ENCODE results near the gene CYTIP. TPM values are rescaled to one million over a fixed set of nuclear protein-coding genes. Genes with fewer than 3 reads are reported as not detected.
A peak's percentile ranks its signal among the peaks of the same experiment; 100 is the strongest.

Gene CYTIP
- total RNA-seq, 1 experiment from 2014 or later = 0.72 TPM

GRCh38 chr2:157463002-157463401, 19.1 kb upstream of the CYTIP start:
- DNase-seq (ENCODE audit: low read depth) = no peak

- no peak for DNase-seq (ENCODE audit: low read depth)
Observed at GRCh38 chr2:157460897-157461296, 17.0 kb upstream of the CYTIP start.

- DNase-seq (ENCODE audit: low read depth) = peak; percentile 63
Observed at GRCh38 chr2:157460384-157460837, 16.5 kb upstream of the CYTIP start.

- no peak for DNase-seq (ENCODE audit: low read depth)
Observed at GRCh38 chr2:157459486-157459885, 15.6 kb upstream of the CYTIP start.

- peak; percentile 3 for DNase-seq (ENCODE audit: low read depth)
Observed at GRCh38 chr2:157447741-157448140, 3.9 kb upstream of the CYTIP start.

- no peak for DNase-seq (ENCODE audit: low read depth)
Observed at GRCh38 chr2:157447031-157447430, 3.1 kb upstream of the CYTIP start.

GRCh38 chr2:157444641-157445040, 752 bp upstream of the CYTIP start:
- DNase-seq (ENCODE audit: low read depth) = no peak

GRCh38 chr2:157443090-157443489, 799 bp downstream of the CYTIP start:
- no peak for DNase-seq (ENCODE audit: low read depth)

GRCh38 chr2:157442636-157443035, 1.3 kb downstream of the CYTIP start:
- no peak for DNase-seq (ENCODE audit: low read depth)

GRCh38 chr2:157442191-157442590, 1.7 kb downstream of the CYTIP start:
- no peak for DNase-seq (ENCODE audit: low read depth)

GRCh38 chr2:157441072-157441454, 2.8 kb downstream of the CYTIP start:
- no peak for DNase-seq (ENCODE audit: low read depth)

- no peak for DNase-seq (ENCODE audit: low read depth)
Observed at GRCh38 chr2:157440404-157441071, 3.4 kb downstream of the CYTIP start.

- no peak for DNase-seq (ENCODE audit: low read depth)
Observed at GRCh38 chr2:157439824-157440186, 4.1 kb downstream of the CYTIP start.

- peak; percentile 11 for DNase-seq (ENCODE audit: low read depth)
Observed at GRCh38 chr2:157438863-157439823, 4.7 kb downstream of the CYTIP start.

- DNase-seq (ENCODE audit: low read depth) = no peak
Observed at GRCh38 chr2:157433394-157433793, 10.5 kb downstream of the CYTIP start.

GRCh38 chr2:157432475-157433106, 11.3 kb downstream of the CYTIP start:
- DNase-seq (ENCODE audit: low read depth) = no peak

- DNase-seq (ENCODE audit: low read depth) = no peak
Observed at GRCh38 chr2:157431176-157431575, 12.7 kb downstream of the CYTIP start.

- DNase-seq (ENCODE audit: low read depth) = no peak
Observed at GRCh38 chr2:157428500-157429175, 15.3 kb downstream of the CYTIP start.

- no peak for DNase-seq (ENCODE audit: low read depth)
Observed at GRCh38 chr2:157427922-157428303, 16.0 kb downstream of the CYTIP start.

GRCh38 chr2:157427003-157427921, 16.6 kb downstream of the CYTIP start:
- no peak for DNase-seq (ENCODE audit: low read depth)

- no peak for DNase-seq (ENCODE audit: low read depth)
Observed at GRCh38 chr2:157426477-157426994, 17.4 kb downstream of the CYTIP start.

Measured in RPMI7951 (cell line).